Natural killer cell (primary cell): ENCODE results near the gene CHID1. TPM values are rescaled to one million over a fixed set of nuclear protein-coding genes. Genes with fewer than 3 reads are reported as not detected.
A peak's percentile ranks its signal among the peaks of the same experiment; 100 is the strongest.

Experiments used
- ATAC-seq, 3 donors: fragments of 150-1000 bp in 2 of 3; fragments of 200-7000 bp in 1 of 3; cut with Tn5 transposase; 1 replicate in 1 of 3; 2 replicates in 2 of 3; pipeline ENCODE4 v1.10.0; 2021; ENCODE audit warnings: mild to moderate bottlenecking in 2 of 3, moderate library complexity in 2 of 3
- DNase-seq, 2 donors: peaks; one replicate each; pipeline versions ENCODE4 v3.0.0 to v3.0.0-alpha.2; 2013 to 2021; ENCODE audit warnings: mixed read lengths in 1 of 2
- H3K27ac ChIP-seq: one replicate; pipeline ENCODE4 v1.5.1; 2013; ENCODE audit warnings: mild to moderate bottlenecking, low read length
- H3K27me3 ChIP-seq: one replicate; pipeline ENCODE4 v1.6.1; 2013; ENCODE audit warnings: low read length; ENCODE audit not compliant: control insufficient read depth, insufficient read depth
- H3K36me3 ChIP-seq: one replicate; pipeline ENCODE4 v1.6.1; 2013; ENCODE audit warnings: low read length; ENCODE audit not compliant: control insufficient read depth, insufficient read depth
- H3K4me1 ChIP-seq: one replicate; pipeline ENCODE4 v1.6.1; 2013; ENCODE audit warnings: low read length; ENCODE audit not compliant: control insufficient read depth, insufficient read depth
- H3K4me3 ChIP-seq: one replicate; pipeline ENCODE4 v1.5.1; 2013; ENCODE audit warnings: low read length
- H3K9me3 ChIP-seq: one replicate; pipeline ENCODE4 v1.6.1; 2013; ENCODE audit warnings: low read length; ENCODE audit not compliant: control insufficient read depth, insufficient read depth
- H3K27ac Mint-ChIP-seq, 2 donors: one replicate each; pipeline ENCODE4 v1.8.0; 2022; ENCODE audit warnings: mild to moderate bottlenecking in 2 of 2, mixed read lengths in 2 of 2, moderate library complexity in 1 of 2
- H3K27me3 Mint-ChIP-seq, 2 donors: one replicate each; pipeline ENCODE4 v1.8.0; 2022; ENCODE audit warnings: low read depth in 2 of 2, mixed read lengths in 2 of 2
- H3K36me3 Mint-ChIP-seq: one replicate; pipeline ENCODE4 v1.8.0; 2022; ENCODE audit warnings: mixed read lengths
- H3K4me1 Mint-ChIP-seq, 2 donors: one replicate each; pipeline ENCODE4 v1.8.0; 2022; ENCODE audit warnings: mixed read lengths in 2 of 2
- H3K4me3 Mint-ChIP-seq: one replicate; pipeline ENCODE4 v1.8.0; 2022; ENCODE audit warnings: mild to moderate bottlenecking, moderate library complexity, mixed read lengths
- H3K9me3 Mint-ChIP-seq, 2 donors: one replicate each; pipeline ENCODE4 v1.8.0; 2022; ENCODE audit warnings: mixed read lengths in 2 of 2
- CTCF ChIP-seq: fragments of 200-600 bp; IDR thresholded peaks from one replicate; pipeline ENCODE4 v1.8.0; 2022; ENCODE audit warnings: antibody characterized with exemption
- WGBS: methylation state at CpG from one replicate; pipeline ENCODE4 v1.1.7; 2013; ENCODE audit warnings: missing lambda C conversion rate; ENCODE audit not compliant: insufficient coverage; 5-methylcytosine and 5-hydroxymethylcytosine counted together
- intact Hi-C: fragments of 100-400 bp; cut with micrococcal nuclease; formaldehyde crosslinking; loops from one replicate; pipeline ENCODE4 v1.14.2; 2022
- total RNA-seq, 4 donors: library from RNA; stranded (reverse); fragments of 120-200 nt in 1 of 4; gene quantifications; one replicate each; pipeline versions ENCODE4 v1.2.3 to v1.2.4, GENCODE V29; 2013 to 2022

Gene CHID1
- total RNA-seq, 3 donors from 2014 or later (not counting 1 experiment from before 2014, with no cell fraction given) = 32.6 to 40.3 (median 33.2) TPM

- Histone ChIP-seq H3K9me3 (no peaks in the 10 kb centered on the region), H3K4me3 (no peak overlapping the region), H3K36me3 (peaks cover 8% of the 10 kb centered on the region), H3K27me3 (no peaks in the 10 kb centered on the region), H3K4me1 (peaks cover 26% of the 10 kb centered on the region), H3K27ac (no peak overlapping the region)
- 88% methylated on average over 5 of the region's 5 CpGs for WGBS
- Mint-ChIP-seq H3K27me3 (no peaks in the 10 kb centered on the region), H3K36me3 (no peaks in the 10 kb centered on the region), H3K4me1 (peaks cover 13 to 16% of the 10 kb centered on the region in 2 donors), H3K27ac (no peak overlapping the region), H3K4me3 (peak overlapping the region; percentile 42), H3K9me3 (no peaks in the 10 kb centered on the region)
- no peak for DNase-seq
- intact Hi-C loops = no loop called here
- ATAC-seq = no peak
- TF ChIP-seq CTCF = no peak
Observed at GRCh38 chr11:908273-908672, 2.3 kb downstream of the CHID1 start.

- peaks cover 13 to 16% of the 10 kb centered on the region in 2 donors for H3K4me1 Mint-ChIP-seq
- H3K27me3 Mint-ChIP-seq = no peaks in the 10 kb centered on the region
- WGBS = 46% methylated on average over 2 of the region's 2 CpGs
- Histone ChIP-seq H3K4me3 (no peak overlapping the region), H3K27ac (no peak overlapping the region), H3K9me3 (no peaks in the 10 kb centered on the region), H3K4me1 (peaks cover 26% of the 10 kb centered on the region), H3K36me3 (peaks cover 14% of the 10 kb centered on the region), H3K27me3 (no peaks in the 10 kb centered on the region)
- TF ChIP-seq CTCF = no peak
- ATAC-seq (no peak), DNase-seq (no peak)
- H3K27ac Mint-ChIP-seq = no peak overlapping the region
- intact Hi-C loops = no loop called here
- no peaks in the 10 kb centered on the region for H3K9me3 Mint-ChIP-seq
- H3K4me3 Mint-ChIP-seq = no peak overlapping the region
- no peaks in the 10 kb centered on the region for H3K36me3 Mint-ChIP-seq
Observed at GRCh38 chr11:907668-908067, 2.9 kb downstream of the CHID1 start.

DNA sequence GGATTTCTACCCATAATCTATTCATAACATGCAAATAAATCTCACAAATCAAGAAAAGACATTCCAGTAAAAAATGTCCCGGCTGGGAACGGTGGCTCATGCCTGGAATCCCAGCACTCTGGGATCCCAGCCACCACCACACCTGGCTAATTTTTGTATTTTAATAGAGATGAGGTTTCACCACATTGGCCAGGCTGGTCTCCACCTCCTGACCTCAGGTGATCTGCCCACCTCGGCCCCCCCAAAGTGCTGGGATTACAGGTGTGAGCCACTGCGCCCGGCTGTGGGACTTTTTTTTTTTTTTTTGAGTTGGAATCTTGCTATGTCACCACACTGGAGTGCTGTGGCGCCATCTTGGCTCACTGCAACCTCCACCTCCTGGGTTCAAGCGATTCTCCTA is 4.7 kb downstream of the CHID1 start:
- no peaks in the 10 kb centered on the region for H3K27me3 ChIP-seq
- intact Hi-C loops = no loop called here
- 87% methylated on average over 4 of the region's 7 CpGs for WGBS
- H3K9me3 Mint-ChIP-seq = no peaks in the 10 kb centered on the region
- TF ChIP-seq CTCF = no peak
- H3K27ac ChIP-seq = no peak overlapping the region
- H3K27ac Mint-ChIP-seq = no peak overlapping the region
- H3K9me3 ChIP-seq = no peaks in the 10 kb centered on the region
- H3K4me3 ChIP-seq = no peak overlapping the region
- no peak for ATAC-seq
- no peak for DNase-seq
- H3K4me1 ChIP-seq = peaks cover 16% of the 10 kb centered on the region
- peaks cover 31% of the 10 kb centered on the region for H3K36me3 ChIP-seq
- H3K4me3 Mint-ChIP-seq = no peak overlapping the region
- no peaks in the 10 kb centered on the region for H3K36me3 Mint-ChIP-seq
- H3K4me1 Mint-ChIP-seq = peaks cover 15 to 17% of the 10 kb centered on the region in 2 donors
- H3K27me3 Mint-ChIP-seq = no peaks in the 10 kb centered on the region

DNA sequence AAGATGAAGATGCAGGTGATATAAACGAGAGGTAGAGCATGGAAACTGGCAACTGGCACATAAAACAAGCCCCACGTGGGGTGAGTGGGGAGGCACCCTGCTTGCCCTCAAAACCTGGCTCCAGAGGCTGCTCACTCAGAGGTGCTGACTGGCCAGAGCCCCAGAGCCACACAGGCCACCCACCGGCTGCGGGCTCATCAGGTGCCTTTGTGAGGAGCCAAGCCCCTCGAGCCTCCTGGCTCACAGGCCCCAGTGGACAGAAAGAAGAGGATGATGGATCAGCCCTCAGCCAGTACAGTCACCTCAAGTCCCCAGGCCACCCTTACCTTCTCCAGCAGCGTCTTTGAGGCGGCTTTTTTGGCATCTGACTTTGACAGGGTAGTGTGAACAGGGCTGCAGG is 6.2 kb downstream of the CHID1 start:
- Histone ChIP-seq H3K27me3 (no peaks in the 10 kb centered on the region), H3K4me3 (no peak overlapping the region), H3K4me1 (peaks cover 6% of the 10 kb centered on the region), H3K27ac (no peak overlapping the region), H3K36me3 (peaks cover 47% of the 10 kb centered on the region), H3K9me3 (no peaks in the 10 kb centered on the region)
- Mint-ChIP-seq H3K36me3 (no peaks in the 10 kb centered on the region), H3K9me3 (no peaks in the 10 kb centered on the region), H3K4me1 (peaks cover 12 to 16% of the 10 kb centered on the region in 2 donors), H3K4me3 (no peak overlapping the region), H3K27me3 (no peaks in the 10 kb centered on the region), H3K27ac (no peak overlapping the region)
- WGBS = 95% methylated on average over 7 of the region's 7 CpGs
- DNase-seq (no peak), ATAC-seq (no peak)
- intact Hi-C loops = no loop called here
- TF ChIP-seq CTCF = no peak
